Measurements from ENCODE around the gene ZNF195. TPM values are rescaled to one million over a fixed set of nuclear protein-coding genes. Genes with fewer than 3 reads are reported as not detected.

ZNF195 gene
- total RNA-seq, 1 experiment from 2014 or later = 116 TPM

DNA sequence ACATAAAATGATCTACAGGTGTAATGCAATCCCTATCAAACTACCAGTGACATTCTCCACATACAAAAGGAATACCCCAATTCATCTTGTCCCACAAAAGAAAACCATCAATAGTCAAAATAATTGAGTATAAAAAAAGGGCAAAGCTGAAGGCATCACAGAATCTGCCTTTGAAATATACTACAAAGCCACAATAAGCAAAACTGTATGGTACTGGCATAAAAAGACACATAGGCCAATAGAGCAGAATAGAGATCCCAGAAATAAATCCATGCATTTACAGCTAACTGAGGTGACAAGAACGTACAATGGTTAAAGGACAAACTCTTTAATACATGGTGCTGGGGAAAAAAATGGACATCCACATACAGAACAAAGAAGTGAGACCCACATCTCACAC is 31.8 kb downstream of the ZNF195 start:
- Histone ChIP-seq H3K79me1 (ENCODE audit: insufficient read depth, low read depth, low read length, poor library complexity, severe bottlenecking) (no peaks in the 10 kb centered on the region), H2BK15ac (ENCODE audit: low read depth, low read length) (no peak overlapping the region), H3K23me2 (ENCODE audit: insufficient read length, low read depth, low read length, poor library complexity, severe bottlenecking) (peaks cover 3% of the 10 kb centered on the region), H3K27me3 (ENCODE audit: insufficient read depth, low read length) (no peaks in the 10 kb centered on the region), H3K4me1 (ENCODE audit: insufficient read depth, low read length) (no peaks in the 10 kb centered on the region), H3K4ac (ENCODE audit: low read depth, low read length) (no peak overlapping the region), H3K4me2 (ENCODE audit: insufficient read depth, insufficient read length, low read length) (no peak overlapping the region), H2BK12ac (ENCODE audit: insufficient read length, low read depth, low read length) (no peak overlapping the region), H3T11ph (ENCODE audit: low read length) (no peak overlapping the region), H4K5ac (ENCODE audit: insufficient read length, low read depth, low read length) (no peak overlapping the region), H4K20me1 (ENCODE audit: control insufficient read depth, insufficient read depth, insufficient read length) (no peaks in the 10 kb centered on the region), H3K18ac (ENCODE audit: insufficient read length, low read depth, low read length) (no peak overlapping the region), H3K9me3 (ENCODE audit: control insufficient read depth, low read depth, low read length) (no peaks in the 10 kb centered on the region), H3K27ac (ENCODE audit: insufficient read length, low read depth, low read length) (no peak overlapping the region), H2BK5ac (ENCODE audit: insufficient read length, low read length) (no peak overlapping the region), H3K14ac (ENCODE audit: insufficient read depth, low read length) (no peak overlapping the region), H3K79me2 (ENCODE audit: insufficient read depth, low read length) (no peaks in the 10 kb centered on the region), H2BK120ac (ENCODE audit: low read depth, low read length, poor library complexity, severe bottlenecking) (no peak overlapping the region), H3K9ac (ENCODE audit: extremely low read depth, insufficient read length, low read length) (no peak overlapping the region), H2BK20ac (ENCODE audit: low read depth, low read length, poor library complexity, severe bottlenecking) (no peak overlapping the region), H2AK5ac (ENCODE audit: insufficient read length, low read length) (no peak overlapping the region), H2AFZ (ENCODE audit: low read length) (no peak overlapping the region), H3K56ac (ENCODE audit: insufficient read length, low read depth, low read length) (no peak overlapping the region), H4K8ac (replicated peaks; ENCODE audit: insufficient read length, low read depth, low read length) (no peak overlapping the region), H3K23ac (ENCODE audit: insufficient read length, low read depth, low read length) (no peak overlapping the region), H4K91ac (ENCODE audit: insufficient read length, low read depth, low read length) (no peak overlapping the region)
- Mint-ChIP-seq H3K36me3 (ENCODE audit: insufficient read depth in 1 of 3, low read depth in 3 of 3) (peaks cover 3 to 11% (median 10%) of the 10 kb centered on the region in 3 experiments; a peak in 5 of 7 replicates), H3K9me3 (peaks cover 6 to 8% of the 10 kb centered on the region in 2 experiments), H3K4me1 (peaks cover 11 to 14% of the 10 kb centered on the region in 2 experiments), H3K4me3 (no peak overlapping the region), H3K27me3 (ENCODE audit: low read depth) (peaks cover 3% of the 10 kb centered on the region; the same call in 1 of the 2 replicates), H3K27ac (no peak overlapping the region)
- TF ChIP-seq, protein P1, sequence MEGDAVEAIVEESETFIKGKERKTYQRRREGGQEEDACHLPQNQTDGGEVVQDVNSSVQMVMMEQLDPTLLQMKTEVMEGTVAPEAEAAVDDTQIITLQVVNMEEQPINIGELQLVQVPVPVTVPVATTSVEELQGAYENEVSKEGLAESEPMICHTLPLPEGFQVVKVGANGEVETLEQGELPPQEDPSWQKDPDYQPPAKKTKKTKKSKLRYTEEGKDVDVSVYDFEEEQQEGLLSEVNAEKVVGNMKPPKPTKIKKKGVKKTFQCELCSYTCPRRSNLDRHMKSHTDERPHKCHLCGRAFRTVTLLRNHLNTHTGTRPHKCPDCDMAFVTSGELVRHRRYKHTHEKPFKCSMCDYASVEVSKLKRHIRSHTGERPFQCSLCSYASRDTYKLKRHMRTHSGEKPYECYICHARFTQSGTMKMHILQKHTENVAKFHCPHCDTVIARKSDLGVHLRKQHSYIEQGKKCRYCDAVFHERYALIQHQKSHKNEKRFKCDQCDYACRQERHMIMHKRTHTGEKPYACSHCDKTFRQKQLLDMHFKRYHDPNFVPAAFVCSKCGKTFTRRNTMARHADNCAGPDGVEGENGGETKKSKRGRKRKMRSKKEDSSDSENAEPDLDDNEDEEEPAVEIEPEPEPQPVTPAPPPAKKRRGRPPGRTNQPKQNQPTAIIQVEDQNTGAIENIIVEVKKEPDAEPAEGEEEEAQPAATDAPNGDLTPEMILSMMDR (conservative IDR thresholded peaks at IDR 0.05) = no peak
- no peak for DNase-seq
- no CpG with 5 or more reads among the region's 1 CpG for WGBS (ENCODE audit: extremely low coverage, insufficient read length, low lambda C conversion rate)

All from H9 (cell line).